Osteoblast (primary cell): Measurements from ENCODE around the gene FBRSL1. TPM values are rescaled to one million over a fixed set of nuclear protein-coding genes. Genes with fewer than 3 reads are reported as not detected.

Source experiments
- DNase-seq: peaks from one replicate; pipeline ENCODE4 v3.0.0; 2011; ENCODE audit warnings: low spot score, mixed read lengths; ENCODE audit not compliant: insufficient read length; ENCODE audit errors: missing footprints
- H2AFZ ChIP-seq: 2 replicates; pipeline ENCODE4 v1.6.0; 2011; ENCODE audit warnings: mild to moderate bottlenecking, low read length
- H3K27ac ChIP-seq: 2 replicates; pipeline ENCODE4 v1.5.1; 2011; ENCODE audit warnings: mild to moderate bottlenecking, low read depth, low read length, moderate library complexity
- H3K27me3 ChIP-seq: 2 replicates; pipeline ENCODE4 v1.6.0; 2012; ENCODE audit warnings: mild to moderate bottlenecking, control low read depth, inconsistent platforms, low read length, moderate library complexity; ENCODE audit not compliant: insufficient read depth
- H3K36me3 ChIP-seq: 2 replicates; pipeline ENCODE4 v1.5.1; 2011; ENCODE audit warnings: mild to moderate bottlenecking, low read length, control low read depth, moderate library complexity; ENCODE audit not compliant: insufficient read depth
- H3K4me1 ChIP-seq: 2 replicates; pipeline ENCODE4 v1.5.1; 2011; ENCODE audit warnings: mild to moderate bottlenecking, low read length, control low read depth, moderate library complexity; ENCODE audit not compliant: insufficient read depth
- H3K4me2 ChIP-seq: 2 replicates; pipeline ENCODE4 v1.6.0; 2011; ENCODE audit warnings: mild to moderate bottlenecking, low read length; ENCODE audit not compliant: insufficient read depth
- H3K4me3 ChIP-seq: fragments of 200-600 bp; sonication (generic); 3 replicates; pipeline ENCODE4 v1.5.1; 2012; ENCODE audit warnings: mild to moderate bottlenecking, low read length, inconsistent platforms; ENCODE audit not compliant: insufficient read depth
- H3K79me2 ChIP-seq: 2 replicates; pipeline ENCODE4 v1.6.0; 2012; ENCODE audit warnings: mild to moderate bottlenecking, low read length, control low read depth, inconsistent platforms; ENCODE audit not compliant: insufficient read depth
- H3K9me3 ChIP-seq: 2 replicates; pipeline ENCODE4 v1.5.1; 2011; ENCODE audit warnings: low read depth, low read length, control low read depth
- H4K20me1 ChIP-seq: 2 replicates; pipeline ENCODE4 v1.6.0; 2012; ENCODE audit warnings: mild to moderate bottlenecking, low read length, control low read depth; ENCODE audit not compliant: insufficient read depth
- total RNA-seq: library from RNA; depleted of rRNA; stranded (reverse); fragments of >200 nt; gene quantifications from 2 replicates; pipeline ENCODE4 v1.2.3, GENCODE V29; 2012
- TF ChIP-seq, protein P1 (sequence below): IDR thresholded peaks from 2 replicates; pipeline ENCODE4 v1.5.1; 2011; ENCODE audit warnings: mild to moderate bottlenecking, low read depth, low read length, moderate library complexity; ENCODE audit errors: extremely low read depth

The FBRSL1 gene
- total RNA-seq, 1 donor: 12.3 TPM

DNA sequence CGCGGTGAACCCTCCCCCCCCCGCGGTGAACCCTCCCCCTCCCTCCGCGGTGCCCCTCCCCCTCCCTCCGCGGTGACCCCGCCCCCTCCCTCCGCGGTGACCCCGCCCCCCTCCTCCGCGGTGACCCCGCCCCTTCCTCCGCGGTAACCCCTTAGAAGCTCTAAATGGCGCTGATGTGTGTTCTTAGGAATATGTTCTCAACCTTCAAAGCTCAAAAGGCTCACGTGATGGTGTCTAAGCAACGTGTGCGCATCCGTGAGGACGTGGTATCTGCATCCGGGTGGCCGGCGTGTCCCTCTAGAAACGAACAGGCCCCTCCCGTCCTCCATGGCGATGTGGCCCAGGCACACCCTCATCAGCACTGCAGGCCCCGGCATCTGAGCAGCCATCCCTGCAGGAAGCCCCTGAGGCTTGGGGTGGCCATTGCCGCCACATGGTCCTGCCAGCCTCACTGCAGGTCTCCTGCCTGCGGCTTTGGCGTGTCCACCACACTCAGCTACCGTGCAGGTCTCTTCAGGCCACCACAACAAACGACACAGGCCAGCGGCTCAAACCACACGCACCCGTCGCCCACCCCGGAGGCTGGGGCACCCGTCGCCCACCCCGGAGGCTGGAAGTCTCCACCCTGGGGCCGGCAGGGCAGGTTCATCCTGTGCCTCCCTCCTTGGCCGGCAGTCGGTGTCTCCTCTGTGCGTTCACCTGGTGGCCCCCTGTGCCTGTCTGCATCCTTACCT is 14.5 kb upstream of the FBRSL1 start:
- no peak overlapping the region for H3K4me3 ChIP-seq
- no peak overlapping the region for H3K27ac ChIP-seq
- TF ChIP-seq, protein P1, sequence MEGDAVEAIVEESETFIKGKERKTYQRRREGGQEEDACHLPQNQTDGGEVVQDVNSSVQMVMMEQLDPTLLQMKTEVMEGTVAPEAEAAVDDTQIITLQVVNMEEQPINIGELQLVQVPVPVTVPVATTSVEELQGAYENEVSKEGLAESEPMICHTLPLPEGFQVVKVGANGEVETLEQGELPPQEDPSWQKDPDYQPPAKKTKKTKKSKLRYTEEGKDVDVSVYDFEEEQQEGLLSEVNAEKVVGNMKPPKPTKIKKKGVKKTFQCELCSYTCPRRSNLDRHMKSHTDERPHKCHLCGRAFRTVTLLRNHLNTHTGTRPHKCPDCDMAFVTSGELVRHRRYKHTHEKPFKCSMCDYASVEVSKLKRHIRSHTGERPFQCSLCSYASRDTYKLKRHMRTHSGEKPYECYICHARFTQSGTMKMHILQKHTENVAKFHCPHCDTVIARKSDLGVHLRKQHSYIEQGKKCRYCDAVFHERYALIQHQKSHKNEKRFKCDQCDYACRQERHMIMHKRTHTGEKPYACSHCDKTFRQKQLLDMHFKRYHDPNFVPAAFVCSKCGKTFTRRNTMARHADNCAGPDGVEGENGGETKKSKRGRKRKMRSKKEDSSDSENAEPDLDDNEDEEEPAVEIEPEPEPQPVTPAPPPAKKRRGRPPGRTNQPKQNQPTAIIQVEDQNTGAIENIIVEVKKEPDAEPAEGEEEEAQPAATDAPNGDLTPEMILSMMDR: no peak
- H3K36me3 ChIP-seq: no peaks in the 10 kb centered on the region
- H2AFZ ChIP-seq: no peak overlapping the region
- H3K4me2 ChIP-seq: no peak overlapping the region
- no peaks in the 10 kb centered on the region for H3K4me1 ChIP-seq
- no peaks in the 10 kb centered on the region for H4K20me1 ChIP-seq
- H3K9me3 ChIP-seq: no peaks in the 10 kb centered on the region
- H3K79me2 ChIP-seq: no peaks in the 10 kb centered on the region
- H3K27me3 ChIP-seq: no peaks in the 10 kb centered on the region
- DNase-seq: no peak

DNA sequence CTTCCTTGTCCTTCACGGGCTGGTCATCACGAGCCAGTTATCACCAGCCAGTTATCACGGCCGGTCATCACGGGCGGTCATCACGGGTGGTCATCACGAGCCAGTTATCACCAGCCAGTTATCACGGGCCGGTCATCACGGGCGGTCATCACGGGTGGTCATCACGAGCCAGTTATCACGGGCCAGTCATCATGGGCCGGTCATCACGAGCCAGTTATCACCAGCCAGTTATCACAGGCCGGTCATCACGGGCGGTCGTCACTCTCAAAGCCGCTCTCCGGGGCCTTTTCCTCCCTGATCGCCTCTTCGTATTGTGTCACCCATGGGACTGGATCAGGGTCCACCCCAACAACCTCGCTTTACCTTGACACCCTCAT is 13.9 kb upstream of the FBRSL1 start:
- Histone ChIP-seq H3K27me3 (no peaks in the 10 kb centered on the region), H3K27ac (no peak overlapping the region), H3K4me3 (no peak overlapping the region), H4K20me1 (no peaks in the 10 kb centered on the region), H3K4me2 (no peak overlapping the region), H3K79me2 (no peaks in the 10 kb centered on the region), H2AFZ (no peak overlapping the region), H3K4me1 (no peaks in the 10 kb centered on the region), H3K9me3 (no peaks in the 10 kb centered on the region), H3K36me3 (no peaks in the 10 kb centered on the region)
- TF ChIP-seq, protein P1: no peak
- no peak for DNase-seq

DNA sequence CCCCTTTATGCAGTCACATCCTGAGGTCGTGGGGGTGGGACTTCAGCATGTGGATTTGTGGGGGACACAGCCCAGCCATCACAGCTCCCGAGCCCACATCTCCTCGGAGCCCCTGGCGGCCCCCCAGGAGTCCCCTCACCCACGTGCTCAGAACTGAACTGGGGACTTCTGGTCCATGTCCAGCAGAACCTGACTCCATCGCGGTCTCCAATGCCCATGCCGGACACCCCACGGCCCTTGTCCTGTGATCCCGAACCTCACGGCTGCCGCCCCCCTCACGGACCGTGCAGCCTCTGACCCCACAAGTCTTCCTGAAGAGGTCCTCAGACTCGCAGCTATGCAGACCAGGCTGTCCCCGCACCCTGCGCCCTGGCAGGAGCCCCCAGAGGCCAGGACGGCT is 13.5 kb upstream of the FBRSL1 start:
- Histone ChIP-seq H3K27ac (no peak overlapping the region), H3K4me2 (no peak overlapping the region), H3K4me3 (no peak overlapping the region), H3K27me3 (no peaks in the 10 kb centered on the region), H3K36me3 (no peaks in the 10 kb centered on the region), H2AFZ (no peak overlapping the region), H3K79me2 (no peaks in the 10 kb centered on the region), H3K9me3 (no peaks in the 10 kb centered on the region), H3K4me1 (no peaks in the 10 kb centered on the region), H4K20me1 (no peaks in the 10 kb centered on the region)
- TF ChIP-seq, protein P1: no peak
- no peak for DNase-seq

DNA sequence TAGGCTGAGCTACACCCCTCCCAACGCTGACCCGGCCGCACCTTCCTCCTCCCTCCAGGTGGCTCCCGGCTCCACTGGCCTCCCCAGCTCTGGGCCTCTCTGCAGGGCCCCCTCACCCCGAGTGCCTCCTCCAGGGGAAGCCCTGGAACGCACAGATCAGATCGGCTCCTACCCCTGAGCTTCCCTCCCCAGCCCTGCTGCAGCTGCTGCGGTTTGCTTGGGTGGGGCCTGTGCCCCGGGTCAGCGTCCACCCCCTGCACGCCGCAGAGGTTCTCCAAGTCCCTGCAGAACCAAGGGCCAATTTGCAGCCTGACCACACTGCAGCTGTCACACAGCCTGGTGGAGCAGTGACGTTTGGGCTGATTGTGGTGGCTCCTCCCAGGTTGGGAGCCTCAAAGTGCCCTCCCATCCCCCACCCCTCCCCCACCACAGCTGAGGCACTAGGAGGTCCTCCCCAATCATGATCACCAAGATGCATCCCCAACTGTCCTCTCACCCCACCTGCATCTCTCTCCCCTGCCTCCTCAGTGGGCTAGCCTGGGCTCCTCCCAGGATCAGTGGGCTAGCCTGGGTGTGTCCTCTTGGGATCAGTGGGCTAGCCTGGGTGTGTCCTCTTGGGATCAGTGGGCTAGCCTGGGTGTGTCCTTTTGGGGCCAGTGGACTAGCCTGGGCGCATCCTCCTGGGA is 12.8 kb upstream of the FBRSL1 start:
- DNase-seq: peak; percentile 83
- H3K4me2 ChIP-seq: no peak overlapping the region
- H3K79me2 ChIP-seq: no peaks in the 10 kb centered on the region
- no peaks in the 10 kb centered on the region for H4K20me1 ChIP-seq
- H3K4me1 ChIP-seq: no peaks in the 10 kb centered on the region
- no peak overlapping the region for H3K4me3 ChIP-seq
- TF ChIP-seq, protein P1: no peak
- H3K36me3 ChIP-seq: no peaks in the 10 kb centered on the region
- H3K27ac ChIP-seq: no peak overlapping the region
- H2AFZ ChIP-seq: no peak overlapping the region
- H3K27me3 ChIP-seq: peaks cover 2% of the 10 kb centered on the region
- no peaks in the 10 kb centered on the region for H3K9me3 ChIP-seq
